GM12801 (cell line): ENCODE measurements around the gene AARS1.

Source experiments
- TF ChIP-seq, protein P1 (sequence below): IDR thresholded peaks from one replicate; pipeline ENCODE4 v1.5.1; 2011; ENCODE audit warnings: control low read depth; ENCODE audit not compliant: insufficient read length; ENCODE audit errors: extremely low read depth

The AARS1 gene

DNA sequence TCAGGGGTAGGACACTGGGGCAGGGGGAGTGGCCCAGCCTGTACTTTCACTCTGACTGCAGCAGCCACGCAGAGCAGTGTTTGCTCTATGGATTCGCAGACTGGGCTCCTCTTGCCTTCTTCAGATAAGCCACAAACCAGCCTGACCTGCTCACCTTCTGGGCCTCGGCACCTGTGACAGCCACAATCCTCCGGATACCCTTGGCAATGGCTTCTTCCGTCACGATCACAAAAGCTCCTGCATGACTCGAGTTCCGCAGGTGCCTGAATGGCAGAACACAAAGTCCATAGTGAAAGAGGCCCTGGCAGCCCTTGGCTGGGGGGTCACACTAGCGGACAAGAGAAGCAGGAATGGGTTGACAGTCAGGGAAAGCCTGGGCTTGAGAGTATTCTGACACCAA, 33.7 kb downstream of the AARS1 start:
- TF ChIP-seq, protein P1, sequence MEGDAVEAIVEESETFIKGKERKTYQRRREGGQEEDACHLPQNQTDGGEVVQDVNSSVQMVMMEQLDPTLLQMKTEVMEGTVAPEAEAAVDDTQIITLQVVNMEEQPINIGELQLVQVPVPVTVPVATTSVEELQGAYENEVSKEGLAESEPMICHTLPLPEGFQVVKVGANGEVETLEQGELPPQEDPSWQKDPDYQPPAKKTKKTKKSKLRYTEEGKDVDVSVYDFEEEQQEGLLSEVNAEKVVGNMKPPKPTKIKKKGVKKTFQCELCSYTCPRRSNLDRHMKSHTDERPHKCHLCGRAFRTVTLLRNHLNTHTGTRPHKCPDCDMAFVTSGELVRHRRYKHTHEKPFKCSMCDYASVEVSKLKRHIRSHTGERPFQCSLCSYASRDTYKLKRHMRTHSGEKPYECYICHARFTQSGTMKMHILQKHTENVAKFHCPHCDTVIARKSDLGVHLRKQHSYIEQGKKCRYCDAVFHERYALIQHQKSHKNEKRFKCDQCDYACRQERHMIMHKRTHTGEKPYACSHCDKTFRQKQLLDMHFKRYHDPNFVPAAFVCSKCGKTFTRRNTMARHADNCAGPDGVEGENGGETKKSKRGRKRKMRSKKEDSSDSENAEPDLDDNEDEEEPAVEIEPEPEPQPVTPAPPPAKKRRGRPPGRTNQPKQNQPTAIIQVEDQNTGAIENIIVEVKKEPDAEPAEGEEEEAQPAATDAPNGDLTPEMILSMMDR, result no peak

- TF ChIP-seq, protein P1, result no peak
Measured at GRCh38 chr16:70254965-70255286, 34.4 kb downstream of the AARS1 start.

GRCh38 chr16:70254180-70254964, 34.9 kb downstream of the AARS1 start:
- TF ChIP-seq, protein P1, result no peak

- TF ChIP-seq, protein P1, result no peak
Measured at GRCh38 chr16:70253291-70254106, 35.8 kb downstream of the AARS1 start.

GRCh38 chr16:70252355-70252988, 36.8 kb downstream of the AARS1 start:
- TF ChIP-seq, protein P1, result no peak

DNA sequence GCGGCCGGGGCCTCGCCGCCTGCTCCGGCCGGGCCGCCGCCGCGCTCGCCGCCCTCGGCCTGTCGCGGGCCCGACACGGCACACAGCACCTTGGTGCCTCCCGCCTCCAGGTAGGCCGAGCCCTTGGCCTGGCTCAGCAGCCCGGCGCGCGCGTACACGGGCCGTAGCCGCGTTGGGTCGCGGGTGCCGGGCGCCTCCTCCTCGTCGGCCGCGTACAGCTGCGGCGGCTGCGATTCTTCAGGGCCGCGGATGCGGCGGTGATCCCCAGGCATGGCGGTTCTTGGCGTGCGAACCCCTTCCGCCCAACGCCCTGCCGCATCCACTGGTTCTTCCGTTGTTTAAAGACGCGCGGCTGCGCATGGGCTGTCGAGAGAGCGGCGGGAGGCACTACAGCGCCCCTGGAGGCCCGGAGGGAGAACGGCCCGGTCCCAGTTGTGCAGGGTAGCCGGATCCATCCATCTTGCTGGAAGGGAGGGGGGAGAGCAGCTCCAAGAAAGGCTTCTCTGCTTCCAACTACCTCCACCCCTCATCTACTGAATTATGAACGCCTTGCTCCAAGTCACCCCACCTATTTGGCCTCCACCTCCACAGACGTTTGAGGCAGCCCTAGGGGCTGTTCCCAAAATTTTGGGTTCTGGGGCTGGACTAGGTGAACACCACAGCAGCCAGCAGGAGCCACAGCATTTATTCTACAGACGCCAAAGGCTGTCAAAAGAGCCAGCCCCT, 37.5 kb downstream of the AARS1 start, which contains the start of gene EXOSC6:
EXOSC6 (minus strand) TSS at position 312 of the 726 bp plus-strand sequence; CDS start at position 272, 40 bp downstream.
- TF ChIP-seq, protein P1, result no peak
